ENCODE results near the gene POTEF.
"Not testable (repeated sequence)": the region's sequence is repeated elsewhere in the genome, so short reads cannot be mapped to it uniquely, and the experiment has no call there.

GRCh38 chr2:130053217-130053911, 75.7 kb downstream of the POTEF start:
- TF ChIP-seq, protein P1, sequence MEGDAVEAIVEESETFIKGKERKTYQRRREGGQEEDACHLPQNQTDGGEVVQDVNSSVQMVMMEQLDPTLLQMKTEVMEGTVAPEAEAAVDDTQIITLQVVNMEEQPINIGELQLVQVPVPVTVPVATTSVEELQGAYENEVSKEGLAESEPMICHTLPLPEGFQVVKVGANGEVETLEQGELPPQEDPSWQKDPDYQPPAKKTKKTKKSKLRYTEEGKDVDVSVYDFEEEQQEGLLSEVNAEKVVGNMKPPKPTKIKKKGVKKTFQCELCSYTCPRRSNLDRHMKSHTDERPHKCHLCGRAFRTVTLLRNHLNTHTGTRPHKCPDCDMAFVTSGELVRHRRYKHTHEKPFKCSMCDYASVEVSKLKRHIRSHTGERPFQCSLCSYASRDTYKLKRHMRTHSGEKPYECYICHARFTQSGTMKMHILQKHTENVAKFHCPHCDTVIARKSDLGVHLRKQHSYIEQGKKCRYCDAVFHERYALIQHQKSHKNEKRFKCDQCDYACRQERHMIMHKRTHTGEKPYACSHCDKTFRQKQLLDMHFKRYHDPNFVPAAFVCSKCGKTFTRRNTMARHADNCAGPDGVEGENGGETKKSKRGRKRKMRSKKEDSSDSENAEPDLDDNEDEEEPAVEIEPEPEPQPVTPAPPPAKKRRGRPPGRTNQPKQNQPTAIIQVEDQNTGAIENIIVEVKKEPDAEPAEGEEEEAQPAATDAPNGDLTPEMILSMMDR (conservative IDR thresholded peaks at IDR 0.05; ENCODE audit: low read depth, low read length) = not testable (repeated sequence)
- TF ChIP-seq CEBPB (IDR thresholded peaks at IDR 0.05; ENCODE audit: low read depth, low read length); MXI1 (IDR thresholded peaks at IDR 0.05; ENCODE audit: borderline replicate concordance, low read depth, low read length); POLR2A (IDR thresholded peaks at IDR 0.05; ENCODE audit: low read depth, low read length); NFE2L2 (IDR thresholded peaks at IDR 0.05; ENCODE audit: low read depth, low read length); MAFK (IDR thresholded peaks at IDR 0.05; ENCODE audit: low read depth, low read length); RAD21 (IDR thresholded peaks at IDR 0.05; ENCODE audit: low read length); USF2 (IDR thresholded peaks at IDR 0.05; ENCODE audit: low read depth, low read length); MAZ (IDR thresholded peaks at IDR 0.05; ENCODE audit: borderline replicate concordance, low read depth, low read length); SMC3 (IDR thresholded peaks at IDR 0.05; ENCODE audit: low read depth, low read length): not testable (repeated sequence)

Measured in IMR-90 (cell line).